ENCODE data around the gene PIGT. TPM values are rescaled to one million over a fixed set of nuclear protein-coding genes. Genes with fewer than 3 reads are reported as not detected.
"Not testable (repeated sequence)": the region's sequence is repeated elsewhere in the genome, so short reads cannot be mapped to it uniquely, and the experiment has no call there.

Gene PIGT
- total and polyA plus RNA-seq, 4 donors, result 22.1 to 98.4 (median 81.5) TPM

DNA sequence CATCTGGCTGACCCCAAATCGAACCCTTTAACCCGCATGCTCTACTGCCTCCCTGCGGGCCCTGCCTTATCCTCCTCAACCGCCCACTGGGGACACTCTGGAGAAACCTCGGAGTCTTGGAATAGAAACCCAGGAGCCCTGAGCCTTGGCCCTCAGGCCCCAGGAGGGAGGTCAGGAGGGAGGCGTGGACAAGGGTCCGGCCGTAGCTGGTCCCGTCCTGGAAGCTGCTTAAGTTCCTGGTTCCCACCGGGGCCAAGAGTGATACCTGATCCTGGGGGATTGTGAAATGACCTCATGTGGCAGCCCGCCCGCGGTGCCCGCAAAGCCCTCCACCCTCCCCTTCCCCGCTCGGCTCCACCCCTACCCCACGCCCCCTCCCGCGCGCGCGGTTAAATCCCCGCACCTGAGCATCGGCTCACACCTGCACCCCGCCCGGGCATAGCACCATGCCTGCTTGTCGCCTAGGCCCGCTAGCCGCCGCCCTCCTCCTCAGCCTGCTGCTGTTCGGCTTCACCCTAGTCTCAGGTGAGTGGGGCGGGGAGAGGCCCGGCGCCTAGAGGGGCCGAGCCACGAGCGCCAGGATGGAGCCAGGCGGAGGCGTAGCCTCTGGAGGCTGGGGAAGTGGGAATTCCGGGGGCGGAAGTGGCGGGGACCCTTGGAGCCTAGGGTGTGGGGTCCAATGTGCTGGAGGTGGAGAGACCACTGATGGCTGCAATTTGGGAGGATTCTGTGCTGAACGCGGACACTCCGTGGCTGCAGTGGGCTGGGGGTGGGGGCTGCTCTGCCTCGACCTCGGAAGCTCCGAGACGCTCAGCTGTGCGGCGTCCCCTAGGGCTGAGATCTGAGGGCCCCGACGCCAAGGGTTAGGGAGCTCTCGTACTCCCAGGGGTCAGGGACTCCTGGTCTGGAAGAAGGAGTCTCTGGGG, 53.7 kb downstream of the PIGT start, which contains the start of gene WFDC2:
Gene WFDC2 (plus strand): TSS at position 418 of the 926 bp plus-strand sequence. CDS start 29 bp downstream, at position 447.
- DNase-seq (ENCODE audit: low read depth in 4 of 6, low spot score in 6 of 6), result peak in 2 of 6 donors; percentile 22 to 51
- 7% methylated on average over 52 of the region's 54 CpGs for WGBS (ENCODE audit: insufficient coverage)
- Histone ChIP-seq H3K36me3 (ENCODE audit: control insufficient read depth, insufficient read depth, low read length) (no peaks in the 10 kb centered on the region), H3K27me3 (ENCODE audit: control insufficient read depth, insufficient read depth, low read length) (peaks cover 9% of the 10 kb centered on the region), H3K4me3 (ENCODE audit: low read depth, low read length) (peak within 1 kb of the TSS; percentile 50), H3K9me3 (ENCODE audit: control insufficient read depth, insufficient read depth, low read length) (no peaks in the 10 kb centered on the region), H3K27ac (ENCODE audit: low read depth, low read length) (peak within 1 kb of the TSS; percentile 79), H3K4me1 (ENCODE audit: control insufficient read depth, insufficient read depth, low read length) (peaks cover 25% of the 10 kb centered on the region)

DNA sequence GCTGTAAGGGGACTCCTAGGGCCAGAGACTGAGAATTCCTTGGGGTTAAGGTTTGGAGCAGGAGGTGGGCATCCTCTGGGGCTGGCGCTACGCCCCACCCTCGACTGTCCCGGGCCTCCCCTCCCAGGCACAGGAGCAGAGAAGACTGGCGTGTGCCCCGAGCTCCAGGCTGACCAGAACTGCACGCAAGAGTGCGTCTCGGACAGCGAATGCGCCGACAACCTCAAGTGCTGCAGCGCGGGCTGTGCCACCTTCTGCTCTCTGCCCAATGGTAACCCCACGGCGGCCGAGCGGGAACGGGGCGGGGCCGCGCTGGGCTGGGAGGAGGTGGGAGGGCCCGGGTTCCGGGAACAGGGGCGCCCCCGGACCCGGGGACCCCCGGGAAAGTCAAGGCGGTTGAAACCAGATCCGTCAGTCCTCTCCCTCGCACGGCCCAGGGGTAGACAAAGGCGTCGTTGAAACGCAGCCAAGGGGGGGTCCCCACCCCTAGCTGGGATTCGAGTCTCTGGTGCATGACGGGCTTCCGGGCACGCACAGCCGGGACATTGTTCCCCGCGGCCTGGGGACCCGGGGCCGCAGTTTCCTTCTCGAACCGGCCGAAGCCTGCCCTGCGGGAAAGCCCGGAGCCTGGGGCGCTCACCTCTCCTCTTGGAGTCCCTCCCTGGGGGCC, 54.5 kb downstream of the PIGT start:
- peak in 4 of 6 donors; percentile 28 to 88 (median 64) for DNase-seq (ENCODE audit: low read depth in 4 of 6, low spot score in 6 of 6)
- under 1% methylated on average over 50 of the region's 50 CpGs for WGBS (ENCODE audit: insufficient coverage)
- Histone ChIP-seq H3K9me3 (ENCODE audit: control insufficient read depth, insufficient read depth, low read length) (no peaks in the 10 kb centered on the region), H3K27me3 (ENCODE audit: control insufficient read depth, insufficient read depth, low read length) (peaks cover 9% of the 10 kb centered on the region), H3K4me1 (ENCODE audit: control insufficient read depth, insufficient read depth, low read length) (peaks cover 25% of the 10 kb centered on the region), H3K27ac (ENCODE audit: low read depth, low read length) (peak overlapping the region; percentile 79), H3K36me3 (ENCODE audit: control insufficient read depth, insufficient read depth, low read length) (no peaks in the 10 kb centered on the region), H3K4me3 (ENCODE audit: low read depth, low read length) (peak overlapping the region; percentile 50)

DNA sequence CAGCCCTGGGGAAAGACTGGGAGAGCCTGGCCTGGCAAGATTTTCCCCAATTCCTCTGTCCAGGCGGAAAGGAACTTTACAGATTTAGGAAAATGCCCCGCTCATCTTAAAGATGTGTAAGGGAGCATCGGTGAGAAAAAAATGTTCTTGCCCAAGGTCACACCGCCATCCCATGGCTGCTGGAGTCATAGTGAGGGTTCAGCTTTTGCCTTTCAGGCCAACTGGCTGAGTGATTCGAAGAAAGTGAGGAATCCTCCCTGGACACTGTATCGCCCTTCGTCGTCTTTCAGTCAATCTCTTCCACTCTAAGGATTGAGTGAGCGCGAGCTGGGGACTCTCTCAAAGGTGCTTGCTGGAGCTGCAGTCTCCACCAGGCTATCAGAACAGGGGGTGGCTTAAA, 55.0 kb downstream of the PIGT start:
- Histone ChIP-seq H3K4me3 (ENCODE audit: low read depth, low read length) (peak overlapping the region; percentile 50), H3K36me3 (ENCODE audit: control insufficient read depth, insufficient read depth, low read length) (no peaks in the 10 kb centered on the region), H3K4me1 (ENCODE audit: control insufficient read depth, insufficient read depth, low read length) (peaks cover 25% of the 10 kb centered on the region), H3K27ac (ENCODE audit: low read depth, low read length) (peak overlapping the region; percentile 69), H3K9me3 (ENCODE audit: control insufficient read depth, insufficient read depth, low read length) (no peaks in the 10 kb centered on the region), H3K27me3 (ENCODE audit: control insufficient read depth, insufficient read depth, low read length) (peaks cover 9% of the 10 kb centered on the region)
- DNase-seq (ENCODE audit: low read depth in 4 of 6, low spot score in 6 of 6), result peak in 2 of 6 donors; percentile 13 to 71
- 13% methylated on average over 6 of the region's 10 CpGs for WGBS (ENCODE audit: insufficient coverage)

DNA sequence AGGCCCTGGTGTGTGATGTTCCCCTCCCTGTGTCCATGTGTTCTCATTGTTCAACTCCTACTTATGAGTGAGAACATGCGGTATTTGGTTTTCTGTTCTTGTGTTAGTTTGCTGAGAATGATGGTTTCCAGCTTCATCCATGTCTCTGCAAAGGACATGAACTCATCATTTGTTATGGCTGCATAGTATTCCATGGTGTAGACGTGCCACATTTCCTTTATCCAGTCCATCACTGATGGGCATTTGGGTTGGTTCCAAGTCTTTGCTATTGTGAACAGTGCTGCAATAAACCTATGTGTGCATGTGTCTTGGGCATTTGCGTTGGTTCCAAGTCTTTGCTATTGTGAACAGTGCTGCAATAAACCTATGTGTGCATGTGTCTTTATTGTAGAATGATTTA, 56.3 kb downstream of the PIGT start:
- H3K36me3 ChIP-seq (ENCODE audit: control insufficient read depth, insufficient read depth, low read length); H3K9me3 ChIP-seq (ENCODE audit: control insufficient read depth, insufficient read depth, low read length); DNase-seq (ENCODE audit: low read depth in 4 of 6, low spot score in 6 of 6); H3K4me3 ChIP-seq (ENCODE audit: low read depth, low read length); H3K27me3 ChIP-seq (ENCODE audit: control insufficient read depth, insufficient read depth, low read length); H3K27ac ChIP-seq (ENCODE audit: low read depth, low read length): not testable (repeated sequence)
- WGBS (ENCODE audit: insufficient coverage), result no CpG with 5 or more reads among the region's 3 CpGs
- H3K4me1 ChIP-seq (ENCODE audit: control insufficient read depth, insufficient read depth, low read length), result peaks cover 25% of the 10 kb centered on the region

Small RNA genes lying within 50 kb of the gene (small RNA-seq; reads per million reads assigned to genes)
- not detected for gene MIR6812 (ENCODE audit: low replicate concordance)

Other genes starting within 250 kb of the PIGT start
- gene PI3, start 241.2 kb upstream of the PIGT start, total RNA-seq, result not detected
- gene PI3, start 241.2 kb upstream of the PIGT start, polyA plus RNA-seq (ENCODE audit: insufficient read length in 2 of 2), result not detected
- gene SEMG1, start 209.1 kb upstream of the PIGT start, total RNA-seq, result not detected
- not detected for gene SEMG1, start 209.1 kb upstream of the PIGT start, polyA plus RNA-seq (ENCODE audit: insufficient read length in 2 of 2)
- gene SEMG2, start 194.8 kb upstream of the PIGT start, total RNA-seq, result not detected
- gene SEMG2, start 194.8 kb upstream of the PIGT start, polyA plus RNA-seq (ENCODE audit: insufficient read length in 2 of 2), result not detected
- gene SLPI, start 161.6 kb upstream of the PIGT start, total RNA-seq, result 10 to 100 TPM; 10.2 to 15.5 TPM
- gene SLPI, start 161.6 kb upstream of the PIGT start, polyA plus RNA-seq (ENCODE audit: insufficient read length in 2 of 2), result 1 to 10 TPM; 5.2 to 8.7 TPM
- gene RBPJL, start 109.3 kb upstream of the PIGT start, total RNA-seq, result under 1 TPM; 0.11 to 0.20 TPM
- under 1 TPM; 0.53 to 0.59 TPM for gene RBPJL, start 109.3 kb upstream of the PIGT start, polyA plus RNA-seq (ENCODE audit: insufficient read length in 2 of 2)
- gene MATN4, start 107.8 kb upstream of the PIGT start, total RNA-seq, result 10 to 100 TPM; 13.0 to 21.2 TPM
- gene MATN4, start 107.8 kb upstream of the PIGT start, polyA plus RNA-seq (ENCODE audit: insufficient read length in 2 of 2), result 1 to 10 TPM; 3.6 to 9.9 TPM
- gene SDC4, start 67.7 kb upstream of the PIGT start, total RNA-seq, result 10 to 100 TPM; 12.8 to 25.5 TPM
- 10 to 100 TPM in 1 of 2 donors, 1 to 10 TPM in 1; 5.6 to 10.6 TPM for gene SDC4, start 67.7 kb upstream of the PIGT start, polyA plus RNA-seq (ENCODE audit: insufficient read length in 2 of 2)
- gene SYS1, start 53.0 kb upstream of the PIGT start, total RNA-seq, result 10 to 100 TPM; 19.1 to 25.1 TPM
- 10 to 100 TPM; 30.1 to 32.8 TPM for gene SYS1, start 53.0 kb upstream of the PIGT start, polyA plus RNA-seq (ENCODE audit: insufficient read length in 2 of 2)
- under 1 TPM; 0.39 to 0.69 TPM for gene TP53TG5, start 37.8 kb upstream of the PIGT start, total RNA-seq
- 1 to 10 TPM; 1.7 to 3.9 TPM for gene TP53TG5, start 37.8 kb upstream of the PIGT start, polyA plus RNA-seq (ENCODE audit: insufficient read length in 2 of 2)
- gene DBNDD2, start 7.9 kb upstream of the PIGT start, total RNA-seq, result 10 to 100 TPM; 22.7 to 31.5 TPM
- gene DBNDD2, start 7.9 kb upstream of the PIGT start, polyA plus RNA-seq (ENCODE audit: insufficient read length in 2 of 2), result 10 to 100 TPM; 68.7 to 69.3 TPM
- 1 to 10 TPM; 7.0 to 8.1 TPM for gene WFDC2, start 53.6 kb downstream of the PIGT start, total RNA-seq
- 10 to 100 TPM; 64.9 to 70.0 TPM for gene WFDC2, start 53.6 kb downstream of the PIGT start, polyA plus RNA-seq (ENCODE audit: insufficient read length in 2 of 2)
- gene SPINT3, start 99.5 kb downstream of the PIGT start, total RNA-seq, result not detected
- not detected for gene SPINT3, start 99.5 kb downstream of the PIGT start, polyA plus RNA-seq (ENCODE audit: insufficient read length in 2 of 2)
- not detected for gene WFDC6, start 123.3 kb downstream of the PIGT start, total RNA-seq
- not detected for gene WFDC6, start 123.3 kb downstream of the PIGT start, polyA plus RNA-seq (ENCODE audit: insufficient read length in 2 of 2)
- gene EPPIN, start 131.3 kb downstream of the PIGT start, total RNA-seq, result under 1 TPM; 0.10 to 0.17 TPM
- under 1 TPM; 0.36 to 0.41 TPM for gene EPPIN, start 131.3 kb downstream of the PIGT start, polyA plus RNA-seq (ENCODE audit: insufficient read length in 2 of 2)
- not detected for gene WFDC8, start 163.1 kb downstream of the PIGT start, total RNA-seq
- gene WFDC8, start 163.1 kb downstream of the PIGT start, polyA plus RNA-seq (ENCODE audit: insufficient read length in 2 of 2), result under 1 TPM in 1 of 2 donors, not detected in 1; 0.30 TPM
- not detected for gene WFDC10A, start 213.6 kb downstream of the PIGT start, total RNA-seq
- not detected for gene WFDC10A, start 213.6 kb downstream of the PIGT start, polyA plus RNA-seq (ENCODE audit: insufficient read length in 2 of 2)
- gene WFDC9, start 215.1 kb downstream of the PIGT start, total RNA-seq, result not detected
- not detected for gene WFDC9, start 215.1 kb downstream of the PIGT start, polyA plus RNA-seq (ENCODE audit: insufficient read length in 2 of 2)